Pancreas (tissue), 10 donors: ENCODE results near the gene HCST. TPM values are rescaled to one million over a fixed set of nuclear protein-coding genes. Genes with fewer than 3 reads are reported as not detected.

Experiments
- ATAC-seq, 4 donors: fragments of 200-7000 bp; cut with Tn5 transposase; one replicate each; pipeline versions ENCODE4 v1.8.0 to v1.9.1; 2020; ENCODE audit warnings: mild to moderate bottlenecking in 4 of 4, moderate library complexity in 4 of 4
- DNase-seq, 6 donors: peaks; one replicate each; pipeline ENCODE4 v3.0.0-alpha.2; 2020
- FAIRE-seq: peaks from 2 replicates; lab custom pipeline; 2012; peaks lifted over from hg19 to GRCh38; lab: Jason Lieb, UNC
- H3K27ac ChIP-seq, 4 donors: fragments of 200-600 bp; sonication (generic); 1 replicate in 3 of 4; 2 replicates in 1 of 4; pipeline versions ENCODE4 v1.5.0 to v1.8.0; 2020
- H3K27me3 ChIP-seq, 4 donors: fragments of 200-600 bp; one replicate each; pipeline ENCODE4 v1.8.0; 2021
- H3K36me3 ChIP-seq, 3 donors: fragments of 200-600 bp; sonication (generic) in 1 of 3; one replicate each; pipeline versions ENCODE4 v1.5.0 to v1.8.0; 2020 to 2021
- H3K4me1 ChIP-seq, 3 donors: fragments of 200-600 bp; one replicate each; pipeline ENCODE4 v1.8.0; 2021
- H3K4me3 ChIP-seq, 4 donors: fragments of 200-600 bp; sonication (generic) in 2 of 4; one replicate each; pipeline versions ENCODE4 v1.5.0 to v1.8.0; 2020 to 2021
- H3K9me3 ChIP-seq, 4 donors: fragments of 200-600 bp; one replicate each; pipeline ENCODE4 v1.8.0; 2021
- CTCF ChIP-seq, 4 donors: fragments of 200-600 bp; sonication (generic) in 3 of 4; IDR thresholded peaks; one replicate each; pipeline versions ENCODE4 v1.5.0 to v1.8.0; 2021; ENCODE audit warnings: antibody characterized with exemption in 4 of 4
- WGBS, 2 donors: extraction: QIAGEN DNeasy Blood & Tissue Kit; methylation state at CpG; one replicate each; pipeline ENCODE4 v1.1.7; 2013; 5-methylcytosine and 5-hydroxymethylcytosine counted together
- intact Hi-C, 3 donors: fragments of 100-400 bp; cut with DNase I; formaldehyde crosslinking; loops; one replicate each; pipeline versions ENCODE4 v1.11.1 to v1.14.2; 2022
- polyA plus RNA-seq, 2 donors: library from polyadenylated mRNA; stranded (reverse); fragments of 200-250 nt; gene quantifications; one replicate each; pipeline ENCODE4 v1.2.3, GENCODE V29; 2013
- total RNA-seq, 6 donors: library from RNA; stranded (reverse); fragmentation: NEBNext Ultra II Directional in 4 of 6; extraction: Animal tissue kit (Norgen Biotek cat#: 25700) in 4 of 6; gene quantifications; one replicate each; pipeline versions ENCODE4 v1.2.1 to v1.2.4, GENCODE V29; 2021 to 2023
- donor health status: healthy with polysubstance abuse.
- donor health status: DM: no; HTN: no; CAD: no; lungs with moderate emphysema.
- donor health status: DM: no; HTN: no; CAD: no.
- donor health status: control.
- donor health status: control.
- donor health status: Bipolar disorder and iron deficiency.
- donor health status: DM: yes; HTN: yes; CAD: no.
- donor health status: DM: no; HTN: no; CAD: no.
- donor health status: DM: no; HTN: no; CAD: no.
- donor health status: DM: yes; HTN: yes; CAD: no.

Gene HCST
- total and polyA plus RNA-seq, 8 donors, result 0.46 to 10.2 (median 2.2) TPM

GRCh38 chr19:35859414-35859813 is 42.9 kb upstream of the HCST start:
- DNase-seq (peak in 4 of 6 donors; percentile 42 to 60 (median 50)), ATAC-seq (peak in 1 of 4 donors; percentile 12), FAIRE-seq (no peak)
- intact Hi-C loops, result no loop called here
- H3K9me3 ChIP-seq, result no peaks in the 10 kb centered on the region
- peaks cover 0 to 5% (median 0%) of the 10 kb centered on the region in 3 donors for H3K36me3 ChIP-seq
- peaks cover 6 to 18% (median 17%) of the 10 kb centered on the region in 3 donors for H3K4me1 ChIP-seq
- no peaks in the 10 kb centered on the region for H3K27me3 ChIP-seq
- no peak for TF ChIP-seq CTCF (IDR thresholded peaks at IDR 0.05)
- no peak overlapping the region for H3K27ac ChIP-seq
- WGBS, 2 donors, result 39 to 46% methylated on average over 4 of the region's 4 CpGs
- no peak overlapping the region for H3K4me3 ChIP-seq

- ATAC-seq (no peak), FAIRE-seq (no peak), DNase-seq (peak in 1 of 6 donors; percentile 58)
- H3K9me3 ChIP-seq, result no peaks in the 10 kb centered on the region
- H3K4me3 ChIP-seq, result no peak overlapping the region
- TF ChIP-seq CTCF (IDR thresholded peaks at IDR 0.05), result no peak
- peaks cover 0 to 5% (median 0%) of the 10 kb centered on the region in 3 donors for H3K36me3 ChIP-seq
- H3K4me1 ChIP-seq, result peaks cover 6 to 11% (median 9%) of the 10 kb centered on the region in 3 donors
- whole genome bisulfite sequencing, 2 donors, result 52 to 56% methylated on average over 23 to 24 of the region's 24 CpGs
- no peak overlapping the region for H3K27ac ChIP-seq
- no peaks in the 10 kb centered on the region for H3K27me3 ChIP-seq
- intact Hi-C loops, result no loop called here
Measured at GRCh38 chr19:35860436-35860817, 41.9 kb upstream of the HCST start.

- Histone ChIP-seq H3K4me3 (no peak overlapping the region), H3K27me3 (no peaks in the 10 kb centered on the region), H3K36me3 (peaks cover 0 to 5% (median 0%) of the 10 kb centered on the region in 3 donors), H3K27ac (no peak overlapping the region), H3K4me1 (peaks cover 6 to 11% (median 9%) of the 10 kb centered on the region in 3 donors), H3K9me3 (no peaks in the 10 kb centered on the region)
- no peak for FAIRE-seq
- intact Hi-C loops, result no loop called here
- peak in 2 of 6 donors; percentile 49 to 68 for DNase-seq
- no peak for TF ChIP-seq CTCF (IDR thresholded peaks at IDR 0.05)
- WGBS, 2 donors, result 63 to 64% methylated on average over 54 to 55 of the region's 55 CpGs
- no peak for ATAC-seq
Measured at GRCh38 chr19:35860818-35861639, 41.3 kb upstream of the HCST start.

DNA sequence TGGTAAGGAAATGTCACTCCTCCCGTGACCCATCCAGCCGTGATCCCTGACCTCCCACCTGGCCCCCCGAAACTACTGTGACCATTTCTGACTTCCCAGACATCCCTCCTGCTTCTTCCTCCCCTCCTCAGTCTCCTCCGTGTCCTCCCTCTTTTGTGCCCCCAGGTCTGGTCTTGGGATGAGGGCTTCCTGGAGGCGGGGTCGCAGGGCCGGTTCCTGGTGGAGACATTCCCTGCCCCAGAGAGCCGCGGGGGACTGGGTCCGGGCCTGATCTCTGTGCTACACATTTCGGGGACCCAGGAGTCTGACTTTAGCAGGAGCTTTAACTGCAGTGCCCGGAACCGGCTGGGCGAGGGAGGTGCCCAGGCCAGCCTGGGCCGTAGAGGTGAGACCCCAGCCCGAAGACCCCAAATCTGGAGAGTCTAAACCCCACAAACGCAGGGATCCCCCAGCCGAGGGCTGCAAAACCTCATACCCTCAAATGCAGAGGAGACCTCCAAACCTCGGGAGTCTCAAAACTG is 40.6 kb upstream of the HCST start:
- intact Hi-C loops, result no loop called here
- Histone ChIP-seq H3K4me1 (peaks cover 6 to 11% (median 9%) of the 10 kb centered on the region in 3 donors), H3K27me3 (no peaks in the 10 kb centered on the region), H3K4me3 (no peak overlapping the region), H3K36me3 (peaks cover 0 to 5% (median 0%) of the 10 kb centered on the region in 3 donors), H3K9me3 (no peaks in the 10 kb centered on the region), H3K27ac (no peak overlapping the region)
- no peak for TF ChIP-seq CTCF (IDR thresholded peaks at IDR 0.05)
- ATAC-seq (no peak), FAIRE-seq (no peak), DNase-seq (peak in 1 of 6 donors; percentile 51)
- 70 to 76% methylated on average over 19 of the region's 19 CpGs for WGBS, 2 donors
